GOT3 (cell line): ENCODE results near the gene TRABD.

Source experiments
- DNase-seq: peaks from one replicate; lab custom pipeline; 2025; ENCODE audit warnings: mixed read lengths; lab: John Stamatoyannopoulos, UW

Gene TRABD

DNA sequence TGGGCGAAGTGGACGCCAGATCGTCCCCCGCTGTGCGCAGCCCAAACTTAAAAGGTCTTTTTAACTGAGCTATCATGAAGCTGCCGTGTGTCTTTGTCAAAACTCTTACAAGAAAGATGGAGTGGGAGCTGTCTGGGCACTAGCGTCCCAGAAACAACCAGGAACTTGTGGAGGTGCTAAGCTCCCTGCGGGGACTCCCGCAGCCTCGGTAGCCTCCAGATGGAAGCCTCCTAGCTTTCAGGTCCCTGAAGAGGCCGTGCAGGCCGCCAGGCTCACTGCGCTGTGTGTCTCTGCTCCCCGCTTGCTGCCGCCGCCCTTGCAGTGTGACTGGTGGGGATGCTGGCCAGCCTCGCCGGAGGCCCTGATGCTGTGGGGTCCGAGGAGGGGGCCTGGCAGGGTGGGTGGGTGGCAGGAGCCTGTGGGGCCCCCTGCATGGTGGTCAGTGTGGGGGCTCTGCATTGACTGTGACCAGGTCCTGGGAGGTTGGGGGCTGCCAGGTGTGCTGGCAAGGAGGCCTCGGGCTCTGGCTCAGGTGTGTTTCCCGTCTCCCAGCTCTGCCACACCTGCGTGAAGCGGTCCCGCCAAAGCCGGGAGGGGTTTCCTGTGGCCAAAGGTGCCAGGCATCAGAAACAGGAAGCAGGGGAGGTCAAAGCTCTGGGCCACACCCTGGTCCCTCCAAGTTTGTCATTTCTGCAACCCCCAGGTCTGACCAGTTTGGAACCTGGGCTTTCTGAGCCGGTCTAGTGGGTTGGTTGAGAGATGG lies 1.2 kb downstream of the TRABD start:
- no peak for DNase-seq

DNA sequence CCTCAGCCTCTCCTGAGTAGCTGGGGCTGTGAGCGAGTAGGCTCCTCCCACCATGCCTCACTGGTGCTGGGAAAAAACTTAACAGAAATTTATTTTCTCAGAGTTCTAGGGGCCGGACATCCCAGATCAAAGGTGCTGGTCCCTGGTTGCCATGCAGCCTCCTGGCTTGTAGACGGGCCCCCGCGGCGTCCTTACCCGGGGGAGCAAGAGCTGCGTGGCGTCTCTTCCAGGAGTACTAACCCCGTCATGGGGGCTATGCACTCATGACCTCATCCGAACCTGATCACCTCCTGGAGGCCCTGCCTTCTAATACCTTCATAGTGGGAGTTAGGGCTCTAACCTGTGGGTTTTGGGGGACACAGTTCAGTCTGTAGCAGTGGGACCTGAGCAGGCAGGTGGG lies 2.6 kb downstream of the TRABD start:
- no peak for DNase-seq

DNA sequence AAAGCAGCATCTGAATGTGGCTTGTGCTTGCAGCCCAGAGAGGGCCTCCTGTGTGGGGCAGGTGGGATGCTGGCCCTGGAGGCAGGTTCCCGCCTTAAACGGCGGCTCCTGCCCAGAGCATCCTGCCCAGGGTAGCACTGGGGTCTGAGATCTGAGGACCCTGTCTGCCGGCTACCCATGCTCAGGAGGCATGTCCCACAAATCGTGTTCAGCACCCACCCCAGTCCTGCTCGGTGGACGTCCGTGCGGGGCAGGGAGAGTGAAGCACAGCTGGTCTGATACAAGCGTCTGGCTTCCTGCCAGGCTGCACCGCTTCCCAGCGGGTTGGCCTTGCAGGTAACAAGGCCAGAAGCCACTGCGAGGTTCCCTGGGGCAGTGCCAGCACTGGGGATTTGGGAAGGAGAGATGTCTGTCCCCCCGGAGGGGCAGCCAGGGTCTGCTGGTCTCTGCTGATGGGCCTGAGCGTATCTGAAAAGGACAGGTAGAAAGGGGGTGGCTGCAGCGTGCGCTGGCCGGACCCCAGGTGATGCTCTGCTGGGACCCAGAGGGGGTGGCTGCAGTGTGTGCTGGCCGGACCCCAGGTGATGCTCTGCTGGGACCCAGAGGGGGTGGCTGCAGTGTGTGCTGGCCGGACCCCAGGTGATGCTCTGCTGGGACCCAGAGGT lies 3.6 kb downstream of the TRABD start:
- DNase-seq, result no peak

DNA sequence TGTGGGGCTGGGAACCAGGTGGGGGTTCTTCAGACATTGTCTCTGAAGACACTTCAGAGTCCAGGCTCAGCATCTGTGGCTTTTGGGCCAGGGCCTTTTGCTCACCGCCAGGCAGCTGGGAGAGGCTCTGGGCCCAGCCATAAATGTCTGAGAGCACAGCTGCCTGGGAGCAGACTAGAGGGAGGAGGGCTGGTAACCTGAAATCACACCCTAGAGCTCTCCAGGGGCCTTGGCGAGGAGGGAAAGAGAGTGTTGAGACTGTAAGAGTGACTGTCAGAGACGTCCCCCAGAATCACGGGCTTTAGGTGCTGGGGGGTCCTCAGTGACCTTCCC lies 4.1 kb downstream of the TRABD start:
- no peak for DNase-seq

DNA sequence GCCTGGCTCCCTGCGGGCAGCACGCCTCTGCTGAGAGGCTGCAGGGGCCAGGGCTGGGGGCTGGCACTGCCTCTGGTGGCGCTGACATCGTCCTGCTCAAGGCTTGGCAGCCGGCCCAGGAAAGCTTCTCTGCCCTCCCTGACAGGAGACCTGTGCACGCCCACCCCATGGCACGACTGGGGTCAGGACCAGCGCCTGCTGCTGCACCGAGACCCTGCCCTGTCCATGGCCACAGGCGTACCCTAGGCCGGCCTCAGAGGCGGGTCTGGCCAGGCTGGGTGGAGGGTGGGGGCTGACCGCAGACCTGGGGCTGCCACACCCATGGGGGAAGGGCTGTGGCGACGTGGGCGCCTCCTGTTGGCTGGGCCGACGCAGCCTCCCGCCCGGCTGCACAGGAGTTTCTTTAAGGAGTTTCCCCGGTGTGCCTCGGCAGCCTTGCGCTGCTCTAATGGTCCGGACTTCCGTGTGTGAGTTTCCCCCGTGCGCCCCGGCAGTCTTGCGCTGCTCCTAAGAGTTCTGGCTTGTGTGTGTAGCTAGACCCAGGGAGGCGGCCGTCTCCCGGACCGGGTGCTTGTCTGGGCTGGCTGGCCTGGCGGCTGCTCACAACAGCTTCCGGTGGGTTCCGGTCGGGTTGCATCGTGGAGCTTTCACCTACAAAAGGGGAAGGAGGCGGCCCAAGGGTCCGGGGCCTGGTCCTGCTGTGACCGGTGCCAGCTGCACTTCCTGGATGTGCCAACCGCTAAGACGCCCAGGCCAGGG lies 4.6 kb downstream of the TRABD start:
- DNase-seq, result no peak

DNA sequence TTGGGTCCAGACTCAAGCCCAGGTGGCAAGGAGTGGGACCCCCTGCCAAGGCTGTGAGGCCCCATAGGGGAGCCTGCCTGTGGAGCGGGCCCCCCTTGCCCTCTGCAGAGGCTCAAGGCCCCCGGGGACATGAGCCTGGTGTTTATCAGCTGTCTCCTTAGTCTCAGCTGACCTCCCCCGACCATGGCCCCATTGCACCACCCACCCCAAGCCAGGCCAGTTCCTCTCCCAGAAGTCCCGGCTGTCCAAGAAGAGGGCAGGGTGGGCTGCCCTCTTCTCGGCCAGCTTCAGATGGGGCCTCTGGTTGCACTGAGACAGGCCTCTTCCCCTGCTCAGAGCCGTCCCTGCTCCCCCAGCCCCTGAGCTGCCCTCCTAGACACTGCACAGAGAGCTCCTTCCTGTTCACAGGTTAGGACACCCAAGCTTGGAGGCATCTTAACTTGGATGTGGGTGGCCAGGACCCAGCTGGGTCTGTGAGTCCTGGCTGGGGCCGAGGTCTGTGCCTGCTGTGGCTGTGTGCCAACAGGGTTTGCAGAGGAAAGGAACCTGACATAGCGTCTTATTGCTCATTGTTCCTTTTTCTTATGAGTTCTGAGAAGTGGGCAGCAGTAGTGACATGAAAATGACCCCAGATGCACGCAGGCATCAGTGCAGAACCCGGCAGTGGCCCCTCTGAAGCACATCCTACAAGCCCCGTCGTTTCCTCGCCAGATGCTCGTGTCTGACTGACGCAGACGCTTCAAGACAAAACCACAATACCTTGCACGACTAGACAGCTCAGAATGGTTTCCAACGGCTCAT lies 5.4 kb downstream of the TRABD start:
- no peak for DNase-seq

DNA sequence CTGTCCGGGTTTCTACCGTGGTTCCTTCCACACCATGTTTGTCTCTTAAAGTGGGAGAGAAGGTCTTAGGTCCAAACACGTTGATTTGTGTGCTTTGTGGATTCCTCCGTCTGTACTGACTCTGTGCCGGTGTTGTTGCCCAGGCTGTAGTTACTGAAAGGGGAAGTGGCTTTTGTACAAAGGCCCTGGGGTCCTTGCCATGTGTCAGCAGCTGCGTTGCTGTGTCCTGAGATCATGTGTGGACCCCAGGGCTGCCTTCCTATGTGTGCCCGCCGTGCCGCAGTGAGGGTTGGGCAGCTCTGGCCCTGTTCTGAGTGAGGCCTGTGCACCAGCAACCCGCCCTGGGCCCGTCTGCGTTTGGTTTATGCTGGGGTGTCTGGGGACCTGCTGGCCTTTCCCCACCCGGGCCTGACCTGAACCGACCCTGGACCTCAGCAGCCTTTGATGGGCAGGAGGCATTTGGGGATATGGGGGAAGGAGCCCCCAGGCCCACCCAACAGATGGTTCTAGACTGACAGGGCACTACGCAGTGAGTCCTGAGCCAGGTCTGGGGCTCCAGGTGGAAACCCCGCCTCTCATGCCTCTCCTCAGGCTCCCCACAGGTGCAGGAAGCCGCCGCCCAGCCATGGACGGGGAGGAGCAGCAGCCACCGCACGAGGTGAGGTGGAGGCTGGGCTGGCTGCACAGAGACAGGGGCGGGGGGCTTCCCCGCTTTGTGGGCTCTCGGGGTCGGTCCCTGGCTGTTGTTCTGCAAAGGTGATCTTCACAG lies 6.9 kb downstream of the TRABD start:
- DNase-seq, result no peak

DNA sequence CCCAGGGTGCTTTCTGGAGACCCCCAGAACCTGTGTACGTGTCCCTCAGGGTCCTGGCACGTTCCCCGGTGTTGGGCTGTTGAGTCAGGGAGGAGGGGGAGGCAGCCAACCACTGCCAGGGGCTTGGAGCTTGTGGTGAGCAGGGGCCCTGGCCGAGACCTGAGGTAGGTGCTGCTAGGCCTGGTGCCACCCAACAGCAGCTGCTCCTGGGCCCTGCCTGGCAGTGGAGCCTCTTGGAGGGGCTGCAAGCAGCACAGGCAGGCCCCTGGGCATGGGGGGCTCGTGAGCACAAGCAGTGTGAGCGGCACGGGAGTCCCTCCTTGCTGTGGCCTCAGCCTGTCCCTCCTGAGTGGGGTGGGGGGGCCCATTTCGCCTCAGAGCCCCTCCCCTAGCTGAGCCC lies 7.9 kb downstream of the TRABD start:
- no peak for DNase-seq

DNA sequence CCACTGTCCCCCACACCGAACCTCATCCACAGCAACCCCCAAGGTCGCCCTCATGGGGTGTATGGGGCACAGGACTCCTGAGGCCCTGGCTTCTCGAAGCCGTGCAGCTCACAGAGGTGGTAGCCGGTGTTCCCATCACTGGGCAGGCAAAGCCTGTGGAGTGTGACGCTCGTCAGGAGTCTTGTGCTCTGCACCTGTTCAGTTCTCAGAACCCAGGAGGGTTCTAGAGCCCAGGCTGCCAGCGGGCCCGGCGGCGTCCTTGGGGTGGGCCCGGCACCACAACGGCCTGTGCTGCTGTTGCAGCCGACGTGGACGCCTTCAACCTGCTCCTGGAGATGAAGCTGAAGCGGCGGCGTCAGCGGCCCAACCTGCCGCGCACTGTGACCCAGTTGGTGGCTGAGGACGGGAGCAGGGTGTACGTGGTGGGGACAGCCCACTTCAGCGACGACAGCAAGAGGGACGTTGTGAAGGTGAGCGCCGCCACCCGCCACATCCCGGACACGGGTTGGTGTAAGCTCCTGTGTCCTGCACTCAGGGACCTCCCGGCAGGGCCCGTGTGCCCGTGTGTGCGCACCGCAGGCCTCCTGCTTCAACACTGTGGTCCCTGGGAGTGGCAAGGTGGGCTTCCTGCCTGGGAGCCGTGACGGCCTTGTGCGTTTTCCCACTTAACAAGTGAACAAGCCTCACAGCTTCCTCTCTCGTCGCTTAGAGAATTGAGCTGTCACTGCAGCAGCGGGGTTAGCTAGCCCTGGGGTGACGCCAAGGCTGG lies 8.5 kb downstream of the TRABD start:
- DNase-seq, result no peak

DNA sequence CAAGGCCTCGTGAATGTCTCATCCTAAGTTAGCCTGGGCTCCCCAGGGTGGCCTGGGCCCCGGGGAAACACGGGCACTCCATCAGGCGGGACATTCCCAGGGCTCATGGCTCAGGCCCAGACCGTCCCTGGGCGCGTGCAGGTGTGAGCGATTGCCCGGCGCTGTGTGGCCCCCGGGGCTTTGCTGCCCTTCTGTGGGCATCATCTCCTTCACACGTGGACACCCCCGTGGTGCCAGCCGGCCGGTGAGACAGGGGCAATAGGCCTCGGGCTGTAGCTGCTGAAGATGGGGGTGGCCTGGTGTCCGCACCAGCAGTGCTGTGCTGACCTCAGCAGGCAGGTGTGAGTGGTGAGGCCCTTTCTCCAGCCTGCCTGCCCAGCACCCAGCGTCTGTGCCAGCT lies 10.5 kb downstream of the TRABD start:
- no peak for DNase-seq

DNA sequence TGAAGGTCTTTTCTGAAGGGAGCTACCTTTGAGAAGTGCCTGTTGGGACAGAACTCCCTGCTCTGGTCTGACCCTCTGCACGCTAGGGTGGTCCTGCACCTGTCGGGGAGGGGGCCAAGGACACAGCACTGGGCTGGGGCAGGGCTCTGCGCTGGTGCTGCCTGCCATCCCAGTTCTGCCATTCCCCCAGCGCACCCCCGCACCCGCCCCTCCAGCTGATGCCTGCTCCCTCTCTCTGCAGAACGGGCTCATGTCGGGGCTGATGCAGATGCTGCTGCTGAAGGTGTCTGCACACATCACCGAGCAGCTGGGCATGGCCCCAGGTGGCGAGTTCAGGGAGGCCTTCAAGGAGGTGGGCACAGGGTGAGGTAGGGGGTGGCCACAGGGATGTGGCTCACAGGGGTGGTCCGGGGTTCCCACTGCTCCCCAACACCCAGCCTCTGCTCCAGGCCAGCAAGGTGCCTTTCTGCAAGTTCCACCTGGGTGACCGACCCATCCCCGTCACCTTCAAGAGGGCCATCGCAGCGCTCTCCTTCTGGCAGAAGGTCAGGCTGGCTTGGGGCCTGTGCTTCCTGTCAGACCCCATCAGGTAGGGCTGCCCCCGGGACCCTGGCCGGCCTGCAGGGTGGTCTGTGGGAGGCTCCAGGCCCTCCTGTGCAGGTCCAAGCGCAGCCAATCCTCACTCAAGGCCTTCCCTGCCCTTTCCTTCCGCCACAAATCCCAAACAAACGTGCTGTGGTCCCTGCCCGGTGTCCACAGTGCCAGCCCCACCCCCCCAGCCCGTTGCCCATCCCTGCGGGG lies 11.5 kb downstream of the TRABD start:
- DNase-seq, result no peak

DNA sequence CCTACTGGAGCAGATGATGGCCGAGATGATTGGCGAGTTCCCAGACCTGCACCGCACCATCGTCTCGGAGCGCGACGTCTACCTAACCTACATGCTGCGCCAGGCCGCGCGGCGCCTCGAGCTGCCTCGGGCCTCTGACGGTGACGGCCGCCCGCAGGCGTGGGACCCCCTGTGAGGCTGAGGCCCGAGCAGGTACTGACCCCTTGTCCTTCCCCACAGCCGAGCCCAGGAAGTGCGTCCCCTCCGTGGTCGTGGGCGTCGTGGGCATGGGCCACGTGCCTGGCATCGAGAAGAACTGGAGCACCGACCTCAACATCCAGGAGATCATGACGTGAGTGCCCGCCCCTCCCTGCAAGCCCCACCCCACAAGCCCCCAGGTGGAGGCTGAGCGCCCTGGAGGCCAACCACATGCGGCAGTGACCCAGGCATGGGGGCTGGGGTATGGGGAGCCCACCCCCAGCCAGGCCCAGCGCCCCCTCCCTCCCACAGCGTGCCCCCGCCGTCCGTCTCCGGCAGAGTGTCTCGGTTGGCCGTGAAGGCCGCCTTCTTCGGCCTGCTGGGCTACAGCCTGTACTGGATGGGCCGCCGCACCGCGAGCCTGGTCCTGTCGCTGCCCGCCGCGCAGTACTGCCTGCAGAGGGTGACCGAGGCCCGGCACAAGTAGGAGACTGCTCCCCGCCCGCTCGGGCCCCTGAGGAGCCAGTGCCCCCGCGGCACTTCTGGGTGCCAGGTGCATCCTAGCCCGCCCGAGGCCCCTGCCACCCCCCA lies 12.3 kb downstream of the TRABD start:
- no peak for DNase-seq

DNA sequence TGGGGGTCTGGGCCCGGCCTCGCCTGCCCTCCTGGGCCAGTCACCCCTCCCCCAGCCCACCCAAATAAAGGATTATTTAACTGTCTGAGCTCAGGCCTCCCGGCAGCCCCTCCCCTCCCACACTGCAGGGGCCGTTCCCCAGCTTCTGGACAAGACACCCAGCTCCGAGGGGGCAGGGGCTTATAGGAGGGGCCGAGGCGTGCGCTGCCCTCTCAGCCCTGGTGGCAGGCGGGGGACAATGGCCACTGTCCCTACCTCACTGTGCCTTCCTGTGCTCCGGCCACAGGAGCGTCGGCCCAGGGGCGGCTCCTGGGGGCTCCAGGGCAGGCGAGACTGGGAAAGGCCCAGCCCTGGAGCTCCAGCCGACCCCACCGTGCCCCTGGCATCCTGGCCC lies 12.9 kb downstream of the TRABD start:
- no peak for DNase-seq

DNA sequence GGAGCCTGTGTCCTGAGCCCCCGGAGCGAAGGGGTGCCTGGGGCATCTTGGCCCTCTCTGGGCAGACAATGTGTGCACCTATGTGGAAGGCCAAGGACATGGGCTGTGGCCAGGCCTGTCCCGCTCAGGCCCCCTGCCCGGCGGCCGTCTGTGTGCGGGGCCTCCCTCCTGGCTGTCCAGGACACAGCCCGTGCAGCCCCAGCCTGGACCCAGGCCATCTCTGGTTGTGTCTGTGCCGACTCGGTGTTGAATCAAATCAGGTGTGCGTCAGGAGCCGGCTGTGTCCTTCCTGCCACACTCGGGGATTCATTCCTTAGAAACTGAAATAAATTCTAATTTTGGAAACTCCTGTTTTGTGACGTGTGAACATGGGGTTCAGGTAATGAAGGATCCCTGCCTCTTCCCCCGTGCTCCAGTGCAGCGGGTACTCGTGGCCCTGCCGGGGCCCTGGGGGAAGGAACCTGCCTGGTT lies 13.6 kb downstream of the TRABD start:
- DNase-seq, result no peak

DNA sequence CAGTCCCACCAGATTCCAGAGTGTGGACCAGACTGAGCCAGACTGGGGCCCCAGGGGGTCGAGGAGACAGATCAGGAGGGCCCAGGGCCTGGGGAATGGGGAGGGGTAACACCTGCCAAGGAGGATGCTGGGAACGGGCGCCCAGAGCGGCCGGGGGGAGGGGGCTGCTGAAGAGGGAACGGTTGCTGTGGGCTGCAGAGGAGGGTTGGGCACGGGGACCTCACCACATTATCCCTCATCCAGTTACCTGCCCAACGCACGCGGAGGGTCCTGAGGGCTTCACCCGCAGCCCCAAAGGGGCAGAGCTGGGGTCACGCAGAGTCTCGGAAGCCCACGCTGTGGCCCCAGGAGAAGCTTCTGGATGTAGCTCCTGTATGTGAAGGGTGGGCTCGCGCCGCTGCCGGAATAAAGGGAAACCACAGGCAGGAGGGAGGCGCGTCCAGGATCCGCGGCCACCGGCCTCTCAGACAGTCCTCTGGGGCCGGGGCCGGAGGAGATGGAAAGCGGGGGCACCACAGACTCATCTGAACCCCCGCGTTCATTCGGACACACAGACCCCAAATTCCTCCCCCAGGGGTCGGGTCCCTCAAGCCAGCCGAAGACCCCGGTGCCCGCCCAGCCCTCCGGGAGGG lies 14.2 kb downstream of the TRABD start:
- DNase-seq, result no peak

DNA sequence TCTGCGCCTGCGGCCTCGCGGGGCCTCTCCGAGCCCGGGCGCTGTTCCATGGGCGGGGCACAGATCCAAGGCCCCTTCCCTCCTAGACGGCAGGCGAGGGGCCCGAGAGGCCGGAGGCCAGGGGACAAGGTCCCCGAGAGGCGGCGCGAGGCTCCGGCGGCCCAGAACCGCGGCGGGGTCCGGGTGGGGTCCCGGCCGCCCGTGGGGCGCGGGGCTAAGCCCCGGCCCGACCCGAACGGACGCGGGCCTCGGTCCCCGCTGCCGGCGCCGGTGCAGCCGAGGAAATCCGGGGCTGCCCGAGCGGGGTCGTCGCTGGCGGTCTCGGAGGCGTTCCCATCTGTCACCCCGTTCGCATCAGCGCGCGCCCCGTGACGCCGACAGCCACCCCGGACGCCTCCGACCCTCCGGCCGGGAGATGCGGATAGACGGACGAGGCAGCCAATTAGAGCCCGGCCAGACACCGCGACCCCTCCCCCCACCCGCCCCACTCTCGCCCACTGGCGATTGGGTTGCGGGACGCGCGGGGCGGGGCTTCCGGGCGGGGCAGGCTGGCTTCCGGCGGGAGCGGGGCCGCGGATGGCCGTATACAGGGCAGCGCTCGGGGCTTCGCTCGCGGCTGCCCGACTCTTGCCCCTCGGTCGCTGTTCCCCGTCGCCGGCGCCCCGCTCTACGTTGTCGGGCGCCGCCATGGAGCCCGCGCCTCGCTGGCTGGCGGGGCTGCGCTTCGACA lies 14.9 kb downstream of the TRABD start, which contains the start of gene SELENOO:
TSS of gene SELENOO (plus strand) at position 551 of the 730 bp plus-strand sequence. CDS start at position 577, 26 bp downstream.
- DNase-seq, result peak; percentile 72

DNA sequence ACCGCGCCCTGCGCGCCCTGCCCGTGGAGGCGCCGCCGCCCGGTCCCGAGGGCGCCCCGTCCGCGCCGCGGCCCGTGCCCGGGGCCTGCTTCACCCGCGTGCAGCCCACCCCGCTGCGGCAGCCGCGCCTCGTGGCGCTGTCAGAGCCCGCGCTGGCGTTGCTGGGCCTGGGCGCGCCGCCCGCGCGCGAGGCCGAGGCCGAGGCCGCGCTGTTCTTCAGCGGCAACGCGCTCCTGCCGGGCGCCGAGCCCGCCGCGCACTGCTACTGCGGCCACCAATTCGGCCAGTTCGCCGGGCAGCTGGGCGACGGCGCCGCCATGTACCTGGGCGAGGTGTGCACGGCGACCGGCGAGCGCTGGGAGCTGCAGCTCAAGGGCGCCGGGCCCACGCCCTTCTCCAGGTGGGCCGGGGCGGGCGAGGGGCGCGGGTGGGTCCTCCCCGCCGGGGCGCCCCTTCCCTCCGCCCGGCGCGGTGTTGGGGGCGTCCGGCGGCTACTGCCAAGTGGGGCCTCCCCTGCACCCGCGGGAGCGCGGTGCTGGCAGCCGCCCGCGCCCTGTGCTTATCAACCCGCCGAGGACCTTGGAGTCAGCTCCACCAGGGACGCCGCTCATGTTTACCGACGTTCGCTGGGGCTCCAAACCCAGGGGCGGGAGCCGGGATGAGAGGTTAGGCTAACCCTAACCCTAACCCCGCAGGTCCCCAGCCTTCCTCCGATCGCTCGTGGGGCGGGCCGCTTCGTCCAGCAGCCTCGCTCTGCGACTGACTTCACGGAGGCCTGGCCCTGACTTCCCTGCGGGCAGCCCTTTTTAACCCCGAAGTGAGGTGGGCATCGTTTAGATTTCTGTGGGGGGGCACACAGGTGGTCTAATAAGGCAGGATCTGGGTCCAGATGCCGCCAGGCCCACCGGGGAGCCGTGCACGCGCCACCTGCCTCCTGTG lies 15.7 kb downstream of the TRABD start:
- DNase-seq, result no peak
